Natural killer cell (primary cell): ENCODE measurements around the gene DIPK1B. TPM values are rescaled to one million over a fixed set of nuclear protein-coding genes. Genes with fewer than 3 reads are reported as not detected.

Experiments
- ATAC-seq, 3 donors: fragments of 150-1000 bp in 2 of 3; fragments of 200-7000 bp in 1 of 3; cut with Tn5 transposase; 1 replicate in 1 of 3; 2 replicates in 2 of 3; pipeline ENCODE4 v1.10.0; 2021; ENCODE audit warnings: mild to moderate bottlenecking in 2 of 3, moderate library complexity in 2 of 3
- DNase-seq, 2 donors: peaks; one replicate each; pipeline versions ENCODE4 v3.0.0 to v3.0.0-alpha.2; 2013 to 2021; ENCODE audit warnings: mixed read lengths in 1 of 2
- H3K27ac ChIP-seq: one replicate; pipeline ENCODE4 v1.5.1; 2013; ENCODE audit warnings: mild to moderate bottlenecking, low read length
- H3K27me3 ChIP-seq: one replicate; pipeline ENCODE4 v1.6.1; 2013; ENCODE audit warnings: low read length; ENCODE audit not compliant: control insufficient read depth, insufficient read depth
- H3K36me3 ChIP-seq: one replicate; pipeline ENCODE4 v1.6.1; 2013; ENCODE audit warnings: low read length; ENCODE audit not compliant: control insufficient read depth, insufficient read depth
- H3K4me1 ChIP-seq: one replicate; pipeline ENCODE4 v1.6.1; 2013; ENCODE audit warnings: low read length; ENCODE audit not compliant: control insufficient read depth, insufficient read depth
- H3K4me3 ChIP-seq: one replicate; pipeline ENCODE4 v1.5.1; 2013; ENCODE audit warnings: low read length
- H3K9me3 ChIP-seq: one replicate; pipeline ENCODE4 v1.6.1; 2013; ENCODE audit warnings: low read length; ENCODE audit not compliant: control insufficient read depth, insufficient read depth
- H3K27ac Mint-ChIP-seq, 2 donors: one replicate each; pipeline ENCODE4 v1.8.0; 2022; ENCODE audit warnings: mild to moderate bottlenecking in 2 of 2, mixed read lengths in 2 of 2, moderate library complexity in 1 of 2
- H3K27me3 Mint-ChIP-seq, 2 donors: one replicate each; pipeline ENCODE4 v1.8.0; 2022; ENCODE audit warnings: low read depth in 2 of 2, mixed read lengths in 2 of 2
- H3K36me3 Mint-ChIP-seq: one replicate; pipeline ENCODE4 v1.8.0; 2022; ENCODE audit warnings: mixed read lengths
- H3K4me1 Mint-ChIP-seq, 2 donors: one replicate each; pipeline ENCODE4 v1.8.0; 2022; ENCODE audit warnings: mixed read lengths in 2 of 2
- H3K4me3 Mint-ChIP-seq: one replicate; pipeline ENCODE4 v1.8.0; 2022; ENCODE audit warnings: mild to moderate bottlenecking, moderate library complexity, mixed read lengths
- H3K9me3 Mint-ChIP-seq, 2 donors: one replicate each; pipeline ENCODE4 v1.8.0; 2022; ENCODE audit warnings: mixed read lengths in 2 of 2
- CTCF ChIP-seq: fragments of 200-600 bp; IDR thresholded peaks from one replicate; pipeline ENCODE4 v1.8.0; 2022; ENCODE audit warnings: antibody characterized with exemption
- WGBS: methylation state at CpG from one replicate; pipeline ENCODE4 v1.1.7; 2013; ENCODE audit warnings: missing lambda C conversion rate; ENCODE audit not compliant: insufficient coverage; 5-methylcytosine and 5-hydroxymethylcytosine counted together
- intact Hi-C: fragments of 100-400 bp; cut with micrococcal nuclease; formaldehyde crosslinking; loops from one replicate; pipeline ENCODE4 v1.14.2; 2022
- total RNA-seq, 4 donors: library from RNA; stranded (reverse); fragments of 120-200 nt in 1 of 4; gene quantifications; one replicate each; pipeline versions ENCODE4 v1.2.3 to v1.2.4, GENCODE V29; 2013 to 2022

The DIPK1B gene
- total RNA-seq, 3 donors from 2014 or later (not counting 1 experiment from before 2014, with no cell fraction given): 0.31 to 0.39 TPM; not detected in 1

DNA sequence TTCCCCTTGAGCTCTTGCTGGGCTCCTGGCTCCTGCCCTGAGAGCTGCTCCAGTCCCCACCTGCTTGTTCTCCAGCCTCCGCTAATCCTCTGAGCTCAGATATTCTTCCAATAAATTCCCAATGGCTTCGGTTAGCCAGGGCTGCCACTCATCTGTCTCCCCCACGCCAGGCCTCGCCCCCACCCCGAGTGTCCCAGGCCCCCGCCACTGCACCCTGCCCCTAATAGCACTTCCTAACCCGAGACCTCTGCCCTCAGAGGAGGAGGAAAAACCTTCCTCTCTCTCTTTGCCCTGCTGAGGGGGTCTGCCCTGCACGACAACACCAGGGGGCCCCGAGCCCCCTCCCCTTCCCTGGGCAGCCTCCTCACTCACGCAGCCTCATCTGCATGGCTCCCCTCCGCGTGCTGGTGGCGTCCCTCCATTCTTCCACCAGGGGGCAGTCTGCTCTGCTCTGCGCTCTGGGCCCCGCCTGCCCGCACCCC, 57.4 kb downstream of the DIPK1B start:
- 21% methylated on average over 14 of the region's 16 CpGs for WGBS
- DNase-seq (peak in 1 of 2 donors; percentile 77), ATAC-seq (peak; percentile 61 to 89 (median 83))
- no peak overlapping the region for H3K4me3 Mint-ChIP-seq
- H3K36me3 Mint-ChIP-seq: no peaks in the 10 kb centered on the region
- no peaks in the 10 kb centered on the region for H3K27me3 ChIP-seq
- no peak for TF ChIP-seq CTCF
- H3K4me3 ChIP-seq: no peak overlapping the region
- peaks cover 24% of the 10 kb centered on the region for H3K4me1 ChIP-seq
- peak overlapping the region in 1 of 2 donors; percentile 26 for H3K27ac Mint-ChIP-seq
- no peaks in the 10 kb centered on the region for H3K36me3 ChIP-seq
- peaks cover 0 to 10% of the 10 kb centered on the region in 2 donors for H3K4me1 Mint-ChIP-seq
- H3K27me3 Mint-ChIP-seq: peaks cover 8% of the 10 kb centered on the region in 2 donors
- intact Hi-C loops: no loop called here
- H3K9me3 Mint-ChIP-seq: no peaks in the 10 kb centered on the region
- H3K9me3 ChIP-seq: peaks cover 9% of the 10 kb centered on the region
- H3K27ac ChIP-seq: no peak overlapping the region

DNA sequence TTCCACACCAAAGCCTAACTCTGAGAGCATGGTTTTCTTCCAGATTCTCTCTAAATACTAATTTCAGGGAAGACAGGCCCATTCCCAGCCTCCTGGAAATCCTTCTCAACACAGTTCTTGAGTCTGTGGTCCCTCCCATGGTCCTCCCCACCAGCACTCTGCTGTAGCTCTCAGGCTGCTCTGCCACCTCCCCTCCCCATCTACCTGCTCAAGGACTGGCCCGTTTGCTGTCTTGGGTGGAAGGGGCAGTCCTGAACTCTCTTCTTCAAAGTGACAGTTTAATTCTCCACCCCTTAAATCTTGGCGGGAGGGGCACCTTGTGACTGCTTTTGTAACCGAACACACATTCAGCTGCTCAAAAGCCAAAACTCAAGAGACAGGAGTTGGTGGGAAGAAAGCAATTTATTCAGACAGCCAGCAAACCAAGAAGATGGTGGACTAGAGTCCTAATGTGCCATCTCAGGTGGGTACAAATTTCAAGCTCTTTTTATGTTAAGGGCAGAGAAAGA, 59.6 kb downstream of the DIPK1B start:
- no peaks in the 10 kb centered on the region for H3K27me3 ChIP-seq
- H3K9me3 ChIP-seq: peaks cover 9% of the 10 kb centered on the region
- Mint-ChIP-seq H3K4me3 (no peak overlapping the region), H3K4me1 (peaks cover 0 to 10% of the 10 kb centered on the region in 2 donors), H3K27me3 (peaks cover 4 to 8% of the 10 kb centered on the region in 2 donors), H3K36me3 (no peaks in the 10 kb centered on the region), H3K9me3 (no peaks in the 10 kb centered on the region), H3K27ac (no peak overlapping the region)
- no peak for TF ChIP-seq CTCF
- H3K27ac ChIP-seq: no peak overlapping the region
- H3K4me3 ChIP-seq: no peak overlapping the region
- no peak for DNase-seq
- intact Hi-C loops: no loop called here
- 74% methylated on average over 3 of the region's 3 CpGs for WGBS
- no peak for ATAC-seq
- peaks cover 17% of the 10 kb centered on the region for H3K4me1 ChIP-seq
- H3K36me3 ChIP-seq: no peaks in the 10 kb centered on the region

DNA sequence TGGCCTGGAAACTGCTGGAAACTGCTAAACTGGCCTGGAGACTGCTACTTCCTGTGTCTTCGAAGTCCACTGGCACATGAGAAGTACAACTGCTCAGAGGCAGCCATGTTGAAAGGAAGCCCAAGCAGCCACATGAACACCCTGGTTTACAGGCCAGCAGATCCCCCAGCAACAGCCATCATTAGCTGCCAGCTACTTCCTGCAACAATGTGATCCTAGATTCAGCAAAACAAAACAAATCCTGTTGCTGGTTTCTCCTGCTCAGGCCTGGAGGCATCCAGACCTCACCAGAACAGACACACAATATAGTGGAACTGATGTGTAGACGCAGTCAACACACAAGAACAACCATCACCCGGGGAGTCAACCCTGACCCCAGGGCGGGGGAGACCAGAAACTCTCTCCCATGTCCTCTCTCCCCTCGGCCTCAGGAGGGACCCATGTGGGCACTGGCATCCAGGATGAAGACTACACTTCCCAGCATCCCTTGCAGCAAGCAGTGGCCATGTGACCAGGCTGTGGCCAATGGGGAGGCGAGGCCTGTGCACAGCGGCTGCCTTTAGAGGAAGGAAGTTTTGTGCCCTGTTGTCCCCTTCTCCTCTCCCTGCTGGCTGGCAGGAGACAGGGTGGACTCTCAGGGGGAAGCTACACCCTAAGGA, 61.1 kb downstream of the DIPK1B start:
- H3K9me3 ChIP-seq: peaks cover 9% of the 10 kb centered on the region
- H3K36me3 ChIP-seq: no peaks in the 10 kb centered on the region
- no peak overlapping the region for H3K27ac ChIP-seq
- Mint-ChIP-seq H3K9me3 (no peaks in the 10 kb centered on the region), H3K4me3 (no peak overlapping the region), H3K4me1 (peaks cover 0 to 10% of the 10 kb centered on the region in 2 donors), H3K36me3 (no peaks in the 10 kb centered on the region), H3K27me3 (peaks cover 13 to 19% of the 10 kb centered on the region in 2 donors), H3K27ac (no peak overlapping the region)
- intact Hi-C loops: no loop called here
- H3K27me3 ChIP-seq: no peaks in the 10 kb centered on the region
- TF ChIP-seq CTCF: no peak
- 55% methylated on average over 7 of the region's 7 CpGs for WGBS
- H3K4me3 ChIP-seq: no peak overlapping the region
- DNase-seq: peak in 1 of 2 donors; percentile 35
- peaks cover 9% of the 10 kb centered on the region for H3K4me1 ChIP-seq
- ATAC-seq: peak in 2 of 3 donors; percentile 31 to 67

Other genes starting within 250 kb of the DIPK1B start
- gene SEC16A, start 229.5 kb upstream of the DIPK1B start, total RNA-seq: 10 to 100 TPM; 84.3 to 89.0 (median 87.1) TPM
- 100 to 1,000 TPM; 126 to 228 (median 192) TPM for gene NOTCH1, start 166.5 kb upstream of the DIPK1B start, total RNA-seq
- gene EGFL7, start 49.7 kb upstream of the DIPK1B start, total RNA-seq: under 1 TPM; 0.28 to 0.47 (median 0.29) TPM
- gene AGPAT2, start 25.1 kb upstream of the DIPK1B start, total RNA-seq: 10 to 100 TPM; 10.3 to 19.4 (median 12.0) TPM
- gene LCN10, start 30.4 kb downstream of the DIPK1B start, total RNA-seq: not detected
- not detected for gene LCN6, start 36.0 kb downstream of the DIPK1B start, total RNA-seq
- not detected for gene LCN8, start 45.7 kb downstream of the DIPK1B start, total RNA-seq
- gene LCN15, start 51.9 kb downstream of the DIPK1B start, total RNA-seq: not detected
- gene TMEM141, start 78.8 kb downstream of the DIPK1B start, total RNA-seq: 10 to 100 TPM; 22.4 to 26.9 (median 26.6) TPM
- gene CCDC183, start 83.8 kb downstream of the DIPK1B start, total RNA-seq: under 1 TPM; 0.56 to 0.75 (median 0.65) TPM
- 10 to 100 TPM; 72.7 to 82.5 (median 75.9) TPM for gene RABL6, start 95.4 kb downstream of the DIPK1B start, total RNA-seq
- 10 to 100 TPM; 26.6 to 35.6 (median 31.5) TPM for gene AJM1, start 129.9 kb downstream of the DIPK1B start, total RNA-seq
- gene PHPT1, start 136.8 kb downstream of the DIPK1B start, total RNA-seq: 10 to 100 TPM; 63.5 to 69.8 (median 67.7) TPM
- 1 to 10 TPM; 4.6 to 6.5 (median 5.8) TPM for gene MAMDC4, start 139.8 kb downstream of the DIPK1B start, total RNA-seq
- 100 to 1,000 TPM; 208 to 255 (median 227) TPM for gene EDF1, start 153.7 kb downstream of the DIPK1B start, total RNA-seq
- gene TRAF2, start 173.9 kb downstream of the DIPK1B start, total RNA-seq: 10 to 100 TPM; 17.4 to 35.5 (median 25.0) TPM
- gene FBXW5, start 232.2 kb downstream of the DIPK1B start, total RNA-seq: 100 to 1,000 TPM; 117 to 144 (median 136) TPM
- gene C8G, start 232.7 kb downstream of the DIPK1B start, total RNA-seq: 1 to 10 TPM; 3.9 to 8.5 (median 7.3) TPM
- gene LCN12, start 239.7 kb downstream of the DIPK1B start, total RNA-seq: 10 to 100 TPM in 1 of 3 donors, 1 to 10 TPM in 2; 9.2 to 11.3 (median 9.8) TPM